NCI-H2227 (cell line): ENCODE data around the gene RCVRN.
"Not testable (repeated sequence)": the region's sequence is repeated elsewhere in the genome, so short reads cannot be mapped to it uniquely, and the experiment has no call there.

Source experiments
- DNase-seq: peaks from one replicate; lab custom pipeline; 2025; ENCODE audit not compliant: unreplicated experiment; lab: John Stamatoyannopoulos, UW

The RCVRN gene

DNA sequence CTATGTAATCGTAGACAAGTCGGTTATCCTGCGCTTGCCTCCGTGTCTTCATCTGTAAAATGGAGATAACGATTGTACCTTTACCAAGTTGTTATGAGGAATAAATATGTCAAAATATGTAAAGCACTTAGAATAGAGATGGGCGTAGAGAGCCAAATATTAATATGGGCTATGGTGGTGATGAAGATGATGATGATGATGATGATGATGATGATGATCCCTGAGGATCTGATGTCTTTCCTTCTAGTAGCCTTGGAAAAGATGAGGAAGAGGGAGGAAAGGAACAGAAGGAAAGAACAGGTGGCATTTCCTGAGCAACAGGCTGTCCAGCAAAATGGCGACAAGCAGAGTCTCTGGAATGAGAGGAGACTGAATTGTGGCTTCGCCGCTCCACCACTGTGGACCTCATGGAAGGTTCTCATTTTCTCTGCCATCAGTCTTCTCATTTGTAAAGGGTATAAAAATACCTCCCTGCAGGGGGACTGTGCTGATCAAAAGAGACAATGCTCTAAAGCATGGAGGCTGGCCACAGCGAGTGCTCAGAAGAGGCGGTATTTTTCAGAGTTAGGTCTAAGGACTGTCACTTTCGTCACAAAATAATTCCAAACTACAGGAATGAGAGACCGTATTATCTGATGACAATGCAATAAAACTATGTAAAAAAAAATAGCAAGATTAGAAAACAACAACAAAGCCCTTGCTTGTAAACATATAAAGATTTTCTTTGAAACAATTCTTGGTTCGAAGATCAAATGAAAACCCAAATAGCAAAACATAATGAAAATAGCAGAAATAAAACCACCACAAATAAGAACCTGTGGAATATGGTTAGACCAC, 17.2 kb upstream of the RCVRN start:
- no peak for DNase-seq

DNA sequence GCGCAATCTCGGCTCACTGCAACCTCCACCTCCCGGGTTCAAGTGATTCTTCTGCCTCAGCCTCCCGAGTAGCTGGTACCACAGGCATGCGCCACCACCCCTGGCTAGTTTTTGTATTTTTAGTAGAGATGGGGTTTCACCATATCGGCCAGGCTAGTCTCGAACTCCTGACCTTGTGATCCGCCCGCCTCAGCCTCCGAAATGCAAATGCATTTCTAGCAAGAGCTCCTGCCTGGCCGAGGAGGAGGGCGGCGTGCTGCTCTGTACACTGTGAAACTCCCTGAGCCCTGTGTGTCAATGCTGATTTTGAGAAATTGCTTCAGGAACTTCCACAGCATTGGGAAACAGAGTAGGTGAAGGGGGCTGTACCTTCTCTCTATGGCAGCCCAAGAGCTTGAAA, 16.1 kb upstream of the RCVRN start:
- DNase-seq = not testable (repeated sequence)

DNA sequence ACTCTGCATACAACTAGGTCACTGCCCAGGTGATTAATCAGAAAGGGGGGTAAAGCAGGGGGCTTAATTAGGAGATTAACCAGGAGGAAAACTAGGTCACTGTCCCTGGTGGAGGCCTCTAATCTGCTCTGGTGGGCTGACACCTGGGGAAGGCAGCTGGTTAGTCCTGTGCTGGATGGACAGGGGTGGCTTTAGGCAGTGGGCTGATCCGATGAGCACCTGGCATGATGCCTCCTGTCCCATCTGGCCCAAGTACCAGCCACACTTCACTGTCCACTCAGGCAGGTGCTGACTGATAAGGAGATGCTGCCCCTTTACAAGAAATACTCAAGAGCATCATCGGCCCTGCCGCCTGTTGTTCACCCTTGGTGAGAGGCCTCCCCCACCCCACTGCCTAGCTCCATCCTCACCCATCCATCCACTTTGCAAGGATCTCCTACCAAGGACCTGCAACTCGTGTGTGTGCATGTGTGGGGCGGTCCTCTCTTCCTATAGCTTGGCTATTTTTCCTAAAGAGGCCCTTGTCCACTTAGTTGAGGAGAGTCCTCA, 13.8 kb upstream of the RCVRN start:
- no peak for DNase-seq

DNA sequence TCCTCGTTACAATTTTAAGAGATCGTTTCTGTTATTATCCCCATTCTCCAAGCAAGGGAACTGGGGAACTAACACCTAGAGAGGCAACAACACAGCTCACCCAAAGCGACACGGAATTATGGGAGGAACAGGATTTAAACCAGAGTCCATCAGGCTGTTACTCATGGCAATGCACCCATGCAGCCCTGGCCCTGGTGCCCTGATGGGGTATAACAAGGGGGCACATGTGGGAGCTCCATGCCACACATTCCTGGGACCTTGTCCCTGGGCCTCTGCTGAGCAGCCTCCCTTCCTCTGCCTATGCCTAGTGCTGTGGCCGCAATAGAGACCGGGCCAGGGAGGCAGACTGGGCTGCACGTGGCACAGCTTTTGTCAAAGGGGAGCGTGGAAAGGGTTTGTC, 13.3 kb upstream of the RCVRN start:
- DNase-seq = no peak

DNA sequence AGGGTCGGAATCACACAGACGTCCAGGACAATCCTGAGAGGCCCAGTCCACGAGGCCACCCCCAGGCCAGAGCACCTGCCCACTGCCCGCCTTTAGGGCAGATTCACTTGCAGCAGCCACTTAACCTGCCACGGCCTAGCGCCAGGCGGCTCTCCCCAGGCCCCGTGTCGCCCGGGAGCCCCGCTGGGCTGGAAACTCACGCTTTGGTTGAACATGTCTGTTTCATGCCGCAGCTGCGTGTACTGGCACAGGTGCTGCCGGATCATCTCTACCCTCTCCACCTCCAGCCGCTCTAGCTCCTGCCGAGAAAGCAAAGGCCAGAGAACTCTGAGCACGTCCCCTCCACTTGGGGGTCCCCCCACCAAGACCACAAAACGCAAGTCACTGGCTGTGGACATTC, 12.7 kb upstream of the RCVRN start:
- DNase-seq = no peak

DNA sequence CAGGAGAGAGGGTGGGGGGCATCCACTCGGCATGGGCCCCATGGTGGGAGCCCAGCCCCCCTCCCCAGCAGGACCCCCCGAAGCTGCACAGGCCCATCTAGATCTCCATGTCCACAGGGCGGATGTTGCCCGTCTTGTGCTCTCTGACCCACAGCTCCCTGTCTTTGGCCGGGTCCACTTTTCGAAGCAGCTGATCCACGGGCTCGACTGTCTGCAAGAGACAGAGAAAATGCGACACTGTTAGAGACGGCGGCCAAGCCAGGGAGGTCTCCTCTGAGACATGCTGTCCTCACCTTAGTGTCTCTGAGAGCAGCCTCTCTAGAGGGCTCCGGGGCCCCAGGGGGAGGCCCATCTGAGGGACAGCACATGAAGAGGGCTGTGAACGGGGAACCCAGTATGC, 12.1 kb upstream of the RCVRN start:
- DNase-seq = no peak

DNA sequence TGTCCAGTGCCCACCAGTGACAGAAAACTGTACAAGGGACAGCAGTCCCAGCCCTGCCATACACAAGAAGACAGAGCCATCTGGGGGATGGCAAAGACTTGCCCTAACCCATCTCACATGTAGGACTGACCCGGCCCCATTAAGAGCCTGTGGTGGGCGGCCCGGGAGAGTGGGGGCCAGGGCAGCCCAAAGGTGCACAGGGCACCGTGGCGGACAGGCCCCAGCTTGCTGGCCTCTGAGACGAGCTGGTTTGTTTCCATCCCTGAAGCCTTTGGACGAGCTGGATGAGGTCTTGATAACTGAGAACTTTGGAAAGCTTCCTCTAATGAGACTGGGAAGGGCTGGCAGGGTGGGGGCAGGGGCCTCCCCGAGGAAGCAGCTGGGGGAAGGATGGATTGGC, 11.0 kb upstream of the RCVRN start:
- DNase-seq = no peak

DNA sequence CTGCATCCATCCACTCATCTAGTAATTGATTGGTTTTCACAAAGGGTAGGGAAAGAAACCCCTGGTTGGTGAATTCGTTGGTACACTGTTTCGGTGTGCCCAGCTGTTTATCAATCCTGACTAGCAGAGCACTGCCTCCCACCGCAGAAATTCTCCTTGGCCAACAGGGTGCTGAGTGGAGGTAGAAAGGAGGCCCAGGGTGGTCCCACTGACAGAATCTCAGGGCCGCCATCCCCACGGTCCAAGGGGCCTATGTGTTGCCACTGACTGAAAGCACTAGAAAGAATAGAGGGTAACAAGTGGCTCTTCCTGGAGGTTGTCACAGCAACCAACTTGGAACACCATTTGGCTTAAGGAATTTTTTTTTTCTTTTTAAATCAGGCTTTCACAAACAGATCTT, 8.4 kb upstream of the RCVRN start:
- DNase-seq = no peak

DNA sequence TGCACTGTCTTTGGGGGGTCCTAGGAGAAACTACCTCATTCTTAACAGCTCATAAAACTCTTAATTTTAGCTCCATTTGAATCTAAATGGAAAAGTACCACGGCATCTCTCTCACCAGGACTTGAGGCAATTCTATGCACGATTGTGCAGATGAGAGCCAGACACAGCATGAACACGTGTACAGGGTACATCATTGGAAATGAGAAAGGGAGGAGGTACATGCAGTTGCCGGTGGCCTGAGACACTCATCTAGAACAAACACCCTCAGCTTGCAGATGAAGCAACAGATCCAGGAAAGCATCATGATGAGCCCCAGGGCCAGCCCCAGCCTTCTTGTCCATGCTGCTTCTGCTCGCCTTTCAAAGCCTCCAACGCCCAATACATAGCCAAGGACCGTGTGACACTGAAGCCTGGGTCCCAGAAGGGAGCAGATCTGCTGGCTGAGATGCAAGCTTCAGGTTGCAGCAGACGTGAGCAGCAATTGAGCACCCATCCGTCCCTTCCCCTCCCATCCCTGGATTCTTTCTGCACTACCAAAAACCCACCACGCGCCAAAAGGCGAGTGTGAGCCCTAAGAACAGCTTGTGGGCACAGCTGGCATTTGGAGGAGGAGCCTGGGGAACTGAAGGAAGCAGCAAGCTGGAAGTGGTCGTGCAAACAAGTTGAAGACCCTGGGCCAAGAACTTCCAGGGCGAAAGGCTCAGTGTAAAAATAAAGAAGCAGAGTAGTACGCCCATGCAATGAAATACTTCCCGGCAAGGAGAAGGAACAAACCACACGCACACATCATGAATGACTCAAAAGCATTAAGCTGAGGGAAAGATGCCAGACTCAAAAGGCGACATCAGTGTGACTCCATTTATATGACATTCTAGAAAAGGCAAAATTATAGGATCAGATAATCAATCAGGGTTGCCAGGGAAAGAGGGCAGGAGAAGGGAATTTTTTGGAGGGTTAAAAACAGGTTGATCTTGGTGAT, 7.3 kb upstream of the RCVRN start:
- no peak for DNase-seq

DNA sequence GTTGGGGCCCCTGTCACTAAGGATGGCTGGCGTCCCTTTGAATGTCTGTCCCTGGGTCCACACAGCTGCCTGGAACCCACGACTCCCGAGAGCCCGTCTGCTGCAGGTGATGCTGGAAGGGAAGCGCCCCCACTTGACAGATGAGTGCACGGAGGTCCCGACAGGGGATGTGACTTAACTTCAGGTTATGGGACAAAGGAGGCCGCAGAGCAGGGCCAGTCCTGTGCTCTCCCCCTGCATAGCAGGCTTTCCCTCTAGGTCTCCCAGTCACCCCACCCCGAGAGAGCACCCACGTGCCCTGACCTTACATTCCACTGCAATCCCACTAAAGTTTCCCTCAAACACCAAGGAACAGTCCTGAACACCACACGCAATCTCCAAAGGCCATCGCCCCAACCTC, 6.0 kb upstream of the RCVRN start:
- no peak for DNase-seq

DNA sequence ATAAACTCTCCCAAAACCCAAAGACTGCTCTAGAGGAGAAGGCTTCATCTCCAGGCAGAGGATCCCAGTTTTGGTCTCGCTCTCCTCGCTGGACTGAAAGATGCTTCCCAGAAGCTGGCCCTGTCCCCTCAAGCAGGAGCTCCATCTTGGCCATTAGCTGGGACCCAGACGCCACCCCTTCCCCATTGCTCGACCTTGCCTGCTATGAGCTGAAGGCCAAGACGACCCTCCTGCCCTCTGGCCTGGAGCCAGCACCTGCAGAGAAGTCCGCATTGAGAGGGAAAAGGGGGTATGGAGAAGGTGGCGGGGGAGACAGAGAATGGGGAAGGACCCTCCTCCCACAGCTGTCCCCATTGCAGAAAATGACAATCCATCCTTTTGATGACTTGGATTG, 3.6 kb upstream of the RCVRN start:
- no peak for DNase-seq

DNA sequence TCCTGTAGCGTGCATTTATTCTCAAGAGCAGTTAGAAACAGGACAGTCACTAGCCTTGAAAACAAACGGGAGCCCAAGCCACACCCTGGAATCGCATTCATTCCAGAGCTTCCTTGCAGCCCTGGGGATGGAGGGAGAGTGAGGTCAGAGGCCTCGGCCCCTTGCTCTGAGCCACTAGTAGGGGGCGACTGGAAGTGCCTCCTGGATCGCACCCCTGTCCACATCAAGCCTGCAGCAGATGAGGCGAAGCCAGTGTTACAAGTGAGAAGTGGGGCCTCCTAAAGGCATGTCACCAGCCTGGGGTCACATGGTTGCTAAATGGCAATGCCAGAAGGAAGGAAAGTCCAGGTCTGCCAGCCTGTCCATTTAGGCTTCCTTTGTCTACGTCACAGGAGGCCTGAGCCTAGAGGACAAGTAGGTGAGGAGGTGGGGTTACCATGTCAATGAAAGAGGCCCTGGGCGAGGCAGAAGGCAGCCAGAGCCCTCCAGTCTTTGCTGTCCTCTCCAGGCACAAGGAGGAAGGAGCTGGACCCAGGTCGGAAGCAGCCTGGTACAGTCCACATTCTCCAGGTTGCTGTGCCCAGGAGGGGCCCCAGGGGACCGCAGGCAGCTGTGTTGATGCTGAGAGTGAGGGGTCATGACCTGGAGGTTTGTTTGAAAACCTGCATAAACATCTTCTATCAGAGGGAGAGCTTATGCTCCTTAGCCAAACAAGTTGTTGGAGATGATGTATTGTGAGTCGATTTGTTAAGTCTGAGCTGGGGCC, 3.0 kb upstream of the RCVRN start:
- no peak for DNase-seq

DNA sequence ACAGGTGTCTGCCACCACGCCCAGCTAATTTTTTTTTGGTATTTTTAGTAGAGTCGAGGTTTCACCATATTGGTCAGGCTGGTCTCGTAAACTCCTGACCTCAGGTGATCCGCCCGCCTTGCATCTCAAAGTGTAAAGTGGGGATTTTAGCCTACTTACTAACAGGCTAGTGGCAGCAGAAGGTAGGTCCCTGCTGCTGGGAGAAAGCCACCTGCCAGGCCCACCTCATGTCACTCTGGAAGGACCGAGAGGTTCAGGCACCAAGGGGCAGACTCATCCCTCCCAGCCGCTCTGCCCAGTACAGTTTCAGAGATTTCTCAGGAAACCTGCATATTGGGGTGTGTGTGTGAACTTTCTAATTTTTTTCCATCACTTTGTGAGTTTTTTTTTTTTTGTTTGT, 2.1 kb upstream of the RCVRN start:
- no peak for DNase-seq

DNA sequence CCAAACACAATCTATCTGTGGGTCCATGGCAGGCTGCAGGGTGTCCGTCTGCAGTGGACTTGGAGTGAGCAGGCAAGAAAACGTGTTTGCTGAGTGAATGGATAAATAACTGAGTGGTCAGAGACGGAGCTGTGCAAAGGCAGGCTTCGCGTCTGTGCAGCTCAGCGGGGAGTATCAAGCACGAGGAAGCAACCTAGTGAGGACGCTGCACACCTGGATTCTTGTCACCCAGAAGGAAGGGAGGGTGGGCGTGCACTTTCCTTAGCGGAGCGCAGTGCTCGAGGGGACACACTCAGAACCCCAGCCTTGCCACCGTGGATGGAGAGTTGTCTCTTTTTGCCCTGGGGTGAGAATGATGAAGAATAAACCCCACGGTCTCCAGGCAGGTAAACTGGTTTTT, 1.5 kb upstream of the RCVRN start:
- DNase-seq = no peak

DNA sequence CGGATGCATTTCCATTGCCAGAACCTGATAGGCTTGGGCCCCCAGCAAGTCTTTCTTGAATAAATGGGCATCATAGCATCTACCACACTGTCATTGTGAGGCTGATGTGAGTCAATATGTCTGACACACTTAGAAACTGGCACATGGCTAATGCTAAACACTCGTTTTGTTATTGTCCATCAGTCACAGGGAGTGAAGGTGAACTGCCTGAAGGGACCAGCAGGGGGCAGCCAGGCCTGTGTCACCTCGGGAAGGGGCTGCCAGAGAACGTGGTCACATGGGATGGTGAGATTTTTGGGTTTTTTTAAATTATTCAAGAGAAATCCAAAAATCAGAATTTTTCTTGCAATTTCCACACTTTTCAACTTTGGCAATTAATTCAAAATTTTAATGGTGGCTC, 831 bp upstream of the RCVRN start:
- DNase-seq = no peak

DNA sequence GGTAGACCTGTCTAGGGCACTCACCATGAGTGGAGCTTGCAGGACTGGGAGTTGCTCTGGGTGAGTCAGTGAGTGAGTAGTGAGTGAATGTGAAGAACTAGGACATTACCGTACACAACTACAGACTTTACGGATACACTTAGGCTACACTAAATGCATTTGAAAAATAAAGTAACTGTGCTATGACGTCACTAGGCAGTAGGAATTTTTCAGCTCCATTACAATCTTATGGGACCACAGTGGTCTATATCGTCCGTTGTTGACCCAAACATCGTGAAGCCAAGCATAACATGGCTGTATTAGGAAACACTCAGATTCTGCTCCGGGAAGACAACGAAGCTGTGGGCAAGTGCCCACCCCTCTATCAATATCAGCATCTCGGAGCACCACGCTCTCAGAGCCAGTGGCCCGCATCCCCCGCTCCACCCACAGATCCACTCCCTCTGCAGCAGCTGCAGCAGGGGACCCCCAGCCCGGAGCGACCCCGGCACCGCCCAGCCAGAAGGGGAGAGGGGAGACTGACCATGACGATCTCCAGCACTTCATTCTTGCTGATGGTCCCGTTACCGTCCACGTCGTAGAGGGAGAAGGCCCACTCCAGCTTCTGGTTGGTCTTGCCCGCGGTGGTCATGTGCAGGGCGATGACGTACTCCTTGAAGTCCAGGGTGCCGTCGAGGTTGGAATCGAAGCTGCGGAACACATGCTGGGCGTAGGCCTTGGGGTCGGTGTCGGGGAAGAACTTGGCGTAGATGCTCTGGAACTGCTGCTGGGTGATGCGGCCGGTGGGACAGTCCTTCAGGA, 594 bp downstream of the RCVRN start:
- no peak for DNase-seq

DNA sequence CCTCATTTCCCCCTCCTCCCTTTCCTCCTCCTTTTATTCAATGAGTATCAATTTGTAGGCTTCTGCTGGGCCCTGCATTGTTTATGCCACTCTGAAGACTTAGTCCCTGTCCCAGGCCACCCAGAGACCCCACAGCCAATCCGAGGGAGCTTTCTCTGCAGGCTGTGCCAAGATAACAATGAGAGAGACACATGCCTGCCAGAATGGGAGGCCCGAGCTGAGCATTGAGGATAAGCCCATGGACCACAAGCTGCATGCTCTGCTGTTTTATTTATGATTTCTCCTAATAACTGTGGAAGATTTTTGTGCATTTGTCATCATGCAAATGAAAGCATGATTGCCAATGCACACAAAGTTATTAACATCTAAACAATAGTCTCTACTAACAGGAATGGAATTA, 3.0 kb downstream of the RCVRN start:
- DNase-seq = no peak

DNA sequence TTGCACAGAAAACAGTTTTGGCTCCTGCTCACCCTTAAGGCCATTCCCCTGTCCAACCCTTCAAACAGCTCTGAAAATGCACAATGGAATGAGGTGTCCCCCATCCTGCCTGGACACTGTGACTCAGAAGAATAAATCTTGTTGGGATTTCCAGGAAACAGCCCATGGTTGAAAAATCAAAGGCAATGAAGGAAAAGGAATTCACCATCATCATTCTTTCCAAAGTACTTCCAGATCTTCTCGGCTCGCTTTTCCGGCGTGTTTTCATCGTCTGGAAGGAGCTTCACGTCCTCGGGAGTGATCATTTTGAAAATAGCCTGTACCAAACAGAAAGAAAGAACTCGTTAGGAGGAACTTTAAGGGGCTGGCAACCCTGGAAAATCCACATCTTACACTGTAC, 4.3 kb downstream of the RCVRN start:
- no peak for DNase-seq

DNA sequence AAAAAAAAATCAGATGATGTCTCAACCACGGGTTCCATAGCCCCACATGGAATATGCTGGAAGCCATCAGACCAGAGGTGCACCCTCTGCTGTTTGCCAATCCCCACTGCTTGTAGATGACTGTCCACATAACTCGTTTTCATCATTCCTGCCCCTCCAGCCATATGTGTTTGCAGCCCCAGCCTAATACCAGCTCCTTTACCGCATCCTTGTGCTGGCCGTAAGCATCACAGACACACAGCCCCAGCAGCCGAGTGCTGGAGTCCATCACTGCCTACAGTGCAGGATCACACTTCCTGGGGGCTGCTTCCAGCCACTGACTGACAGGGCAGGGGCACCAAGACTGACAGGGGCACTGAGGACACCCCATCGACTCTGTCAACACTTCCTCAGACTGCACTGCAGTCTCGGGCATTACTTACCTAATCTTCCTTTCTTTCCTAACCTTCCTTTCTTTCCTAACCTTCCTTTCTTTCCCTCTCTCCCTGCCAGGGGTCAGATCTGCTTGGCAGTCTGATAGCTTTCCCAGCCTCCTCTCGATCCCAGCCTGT, 5.0 kb downstream of the RCVRN start:
- no peak for DNase-seq
